DLD1 (cell line): ENCODE measurements around the gene TPPP.

Source experiments
- in situ Hi-C: cut with HindIII; loops from 2 replicates; pipeline ENCODE4 v1.10.0; 2017; ENCODE audit warnings: low sequenced_read_pairs

TPPP gene

DNA sequence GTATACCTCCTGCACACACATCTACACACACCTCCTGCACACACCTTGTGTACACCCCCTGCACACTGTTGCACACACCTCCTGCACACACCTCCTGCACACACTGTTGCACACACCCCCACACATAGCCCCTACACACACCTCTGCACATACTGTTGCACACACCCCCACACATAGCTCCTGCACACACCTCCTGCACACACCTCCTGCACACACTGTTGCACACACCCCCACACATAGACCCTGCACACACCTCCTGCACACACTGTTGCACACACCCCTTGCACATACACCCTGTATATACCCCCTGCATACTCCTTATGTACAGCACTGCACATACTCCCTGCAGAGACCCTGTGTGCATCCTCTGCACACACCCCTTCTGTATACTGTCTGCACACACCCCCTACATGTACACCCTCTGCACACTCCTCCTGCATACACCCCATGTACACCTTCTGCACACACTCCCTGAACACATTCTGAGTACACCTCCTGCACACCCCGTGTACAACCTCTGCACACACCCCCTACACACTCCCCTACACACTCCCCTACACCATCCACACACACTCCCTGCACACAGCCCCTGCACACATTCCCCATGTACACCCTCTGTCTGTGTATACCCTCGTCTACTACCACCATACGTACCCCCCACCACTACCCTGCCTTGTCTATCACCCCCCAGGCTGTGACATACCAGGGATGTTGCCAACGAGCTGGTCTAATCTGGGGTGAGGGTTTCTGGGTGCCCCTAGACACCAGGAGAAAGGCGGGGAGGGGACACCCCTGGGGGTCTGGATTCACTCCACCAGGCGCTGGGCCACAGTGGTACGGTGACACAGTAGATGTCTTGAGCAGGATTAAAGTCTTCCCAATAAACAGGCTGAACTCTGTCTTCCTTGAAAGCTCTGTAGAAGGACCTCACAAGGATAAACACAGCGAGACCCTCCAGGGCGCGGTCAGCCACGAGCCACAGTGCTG lies 82.1 kb downstream of the TPPP start:
- in situ Hi-C loops, result no loop called here

DNA sequence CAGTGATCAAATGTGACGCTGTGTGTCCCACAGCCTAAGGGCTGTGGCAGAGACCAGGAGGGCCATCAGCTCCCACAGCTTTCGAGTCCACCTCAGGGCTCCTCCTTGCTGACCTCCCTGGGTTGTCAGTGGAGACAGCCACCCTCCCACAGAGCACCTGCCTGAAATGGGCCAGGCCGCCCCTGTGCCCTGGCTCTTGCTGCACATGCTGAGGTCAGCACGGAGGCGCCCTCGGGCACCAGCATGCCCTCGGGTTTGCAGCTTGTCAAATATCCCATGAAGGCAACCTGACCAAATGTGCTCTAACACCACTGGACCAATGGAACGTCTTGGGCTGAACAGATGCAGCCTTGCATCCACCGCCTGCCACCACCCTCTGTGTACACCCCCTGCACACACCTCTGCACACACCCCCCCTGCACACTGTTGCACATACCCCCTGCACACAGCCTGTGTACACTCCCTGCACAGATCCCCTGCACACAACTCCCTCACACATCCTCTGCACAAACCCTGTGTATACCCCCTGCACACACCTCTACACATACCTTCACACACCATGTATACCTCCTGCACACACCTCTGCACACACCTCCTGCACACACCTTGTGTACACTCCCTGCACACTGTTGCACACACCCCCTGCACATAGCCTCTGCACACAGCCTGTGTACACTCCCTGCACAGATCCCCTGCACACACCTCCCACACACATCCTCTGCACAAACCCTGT lies 83.0 kb downstream of the TPPP start:
- in situ Hi-C loops, result no loop called here
